ENCODE measurements around the gene SIPA1L3. TPM values are rescaled to one million over a fixed set of nuclear protein-coding genes. Genes with fewer than 3 reads are reported as not detected.

SIPA1L3 gene
- total RNA-seq, 3 donors from 2014 or later, result 9.6 to 29.8 (median 28.5) TPM

- Histone ChIP-seq H3K36me3 (no peaks in the 10 kb centered on the region), H3K27me3 (no peaks in the 10 kb centered on the region), H3K4me1 (no peaks in the 10 kb centered on the region), H3K27ac (no peak overlapping the region), H3K4me3 (no peak overlapping the region), H3K9me3 (no peaks in the 10 kb centered on the region)
- intact Hi-C loops (cut with DNase I; ENCODE audit: low total_unique reads), result no loop called here
- no peak for DNase-seq (ENCODE audit: low spot score in 2 of 2)
- no peak for TF ChIP-seq POLR2AphosphoS5 (IDR thresholded peaks at IDR 0.05)
- TF ChIP-seq, protein P1, sequence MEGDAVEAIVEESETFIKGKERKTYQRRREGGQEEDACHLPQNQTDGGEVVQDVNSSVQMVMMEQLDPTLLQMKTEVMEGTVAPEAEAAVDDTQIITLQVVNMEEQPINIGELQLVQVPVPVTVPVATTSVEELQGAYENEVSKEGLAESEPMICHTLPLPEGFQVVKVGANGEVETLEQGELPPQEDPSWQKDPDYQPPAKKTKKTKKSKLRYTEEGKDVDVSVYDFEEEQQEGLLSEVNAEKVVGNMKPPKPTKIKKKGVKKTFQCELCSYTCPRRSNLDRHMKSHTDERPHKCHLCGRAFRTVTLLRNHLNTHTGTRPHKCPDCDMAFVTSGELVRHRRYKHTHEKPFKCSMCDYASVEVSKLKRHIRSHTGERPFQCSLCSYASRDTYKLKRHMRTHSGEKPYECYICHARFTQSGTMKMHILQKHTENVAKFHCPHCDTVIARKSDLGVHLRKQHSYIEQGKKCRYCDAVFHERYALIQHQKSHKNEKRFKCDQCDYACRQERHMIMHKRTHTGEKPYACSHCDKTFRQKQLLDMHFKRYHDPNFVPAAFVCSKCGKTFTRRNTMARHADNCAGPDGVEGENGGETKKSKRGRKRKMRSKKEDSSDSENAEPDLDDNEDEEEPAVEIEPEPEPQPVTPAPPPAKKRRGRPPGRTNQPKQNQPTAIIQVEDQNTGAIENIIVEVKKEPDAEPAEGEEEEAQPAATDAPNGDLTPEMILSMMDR (IDR thresholded peaks at IDR 0.05), result no peak
- TF ChIP-seq POLR2A (IDR thresholded peaks at IDR 0.05), result no peak
These were observed 296.2 kb downstream of the SIPA1L3 start for GRCh38 chr19:38203197-38203596.

DNA sequence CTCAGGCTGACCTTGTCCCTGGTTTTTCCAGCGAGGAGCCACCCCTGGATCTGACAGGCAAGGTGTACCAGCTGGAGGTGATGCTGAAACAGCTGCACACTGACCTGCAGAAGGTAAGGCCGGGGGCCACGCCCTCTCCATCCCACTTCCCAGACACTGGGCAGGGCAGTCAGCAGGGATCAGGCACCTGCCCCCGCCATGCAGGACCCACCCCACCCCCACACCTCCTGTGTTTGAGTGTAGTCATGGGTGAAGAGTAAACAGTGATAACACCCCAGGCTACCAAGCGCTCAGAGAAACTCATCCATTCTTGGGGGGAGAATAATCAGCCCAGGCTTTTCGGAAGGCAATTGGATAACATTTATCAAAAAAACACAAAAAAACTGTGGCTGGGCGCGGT lies 297.1 kb downstream of the SIPA1L3 start:
- intact Hi-C loops (cut with DNase I; ENCODE audit: low total_unique reads), result no loop called here

GRCh38 chr19:38204728-38205127 lies 297.7 kb downstream of the SIPA1L3 start:
- TF ChIP-seq POLR2A (IDR thresholded peaks at IDR 0.05) (no peak), POLR2AphosphoS5 (IDR thresholded peaks at IDR 0.05) (no peak)
- TF ChIP-seq, protein P1 (IDR thresholded peaks at IDR 0.05), result no peak
- Histone ChIP-seq H3K27me3 (no peaks in the 10 kb centered on the region), H3K4me1 (no peaks in the 10 kb centered on the region), H3K4me3 (no peak overlapping the region), H3K9me3 (no peaks in the 10 kb centered on the region), H3K27ac (no peak overlapping the region), H3K36me3 (no peaks in the 10 kb centered on the region)
- intact Hi-C loops (cut with DNase I; ENCODE audit: low total_unique reads), result no loop called here
- DNase-seq (ENCODE audit: low spot score in 2 of 2), result no peak

More for the DNA sequence above, 297.1 kb downstream of the SIPA1L3 start:
- Histone ChIP-seq H3K4me1 (no peaks in the 10 kb centered on the region), H3K36me3 (no peaks in the 10 kb centered on the region), H3K4me3 (no peak overlapping the region), H3K27me3 (no peaks in the 10 kb centered on the region), H3K27ac (no peak overlapping the region), H3K9me3 (no peaks in the 10 kb centered on the region)
- no peak for TF ChIP-seq POLR2A (IDR thresholded peaks at IDR 0.05)
- TF ChIP-seq POLR2AphosphoS5 (IDR thresholded peaks at IDR 0.05), result no peak
- TF ChIP-seq, protein P1 (IDR thresholded peaks at IDR 0.05), result no peak
- no peak for DNase-seq (ENCODE audit: low spot score in 2 of 2)

DNA sequence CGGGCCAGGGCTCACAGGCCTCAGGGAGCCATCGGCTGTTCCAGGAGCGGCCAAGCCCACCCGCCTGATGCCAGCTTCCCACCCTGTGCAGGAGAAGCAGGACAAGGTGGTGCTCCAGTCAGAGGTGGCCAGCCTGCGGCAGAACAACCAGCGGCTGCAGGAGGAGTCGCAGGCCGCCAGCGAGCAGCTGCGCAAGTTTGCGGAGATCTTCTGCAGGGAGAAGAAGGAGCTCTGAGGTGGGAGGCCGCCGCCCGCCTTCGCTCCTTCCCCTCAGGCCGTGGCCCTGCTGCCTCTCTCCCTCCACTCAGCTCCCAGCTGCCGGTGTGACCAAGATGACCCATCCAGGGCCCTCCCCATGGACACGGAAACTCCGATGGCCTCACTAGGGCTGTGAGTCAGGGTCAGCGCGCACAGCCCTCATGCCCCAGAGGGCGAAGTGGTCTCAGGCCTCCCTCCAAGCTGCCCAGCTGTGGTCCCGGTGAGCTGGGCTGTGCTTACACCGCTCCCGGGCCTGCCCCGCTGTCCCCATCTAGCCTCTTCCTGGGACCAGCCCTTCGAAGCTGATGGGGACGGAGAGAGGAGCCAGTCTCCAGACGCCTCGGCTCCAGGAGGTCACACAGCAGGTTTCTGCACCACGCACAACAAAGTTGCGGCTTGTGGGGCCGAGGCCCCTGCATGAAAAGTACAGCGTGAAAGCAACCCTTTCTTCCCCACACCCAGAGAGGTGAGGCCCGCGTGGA lies 299.2 kb downstream of the SIPA1L3 start:
- no peak for DNase-seq (ENCODE audit: low spot score in 2 of 2)
- Histone ChIP-seq H3K4me3 (no peak overlapping the region), H3K9me3 (no peaks in the 10 kb centered on the region), H3K27ac (no peak overlapping the region), H3K4me1 (peaks cover 0 to 4% of the 10 kb centered on the region in 2 donors), H3K27me3 (peaks cover under 1 to 4% of the 10 kb centered on the region in 2 donors), H3K36me3 (no peaks in the 10 kb centered on the region)
- TF ChIP-seq, protein P1 (IDR thresholded peaks at IDR 0.05), result no peak
- TF ChIP-seq POLR2A (IDR thresholded peaks at IDR 0.05), result no peak
- TF ChIP-seq POLR2AphosphoS5 (IDR thresholded peaks at IDR 0.05), result no peak
- intact Hi-C loops (cut with DNase I; ENCODE audit: low total_unique reads), result no loop called here

DNA sequence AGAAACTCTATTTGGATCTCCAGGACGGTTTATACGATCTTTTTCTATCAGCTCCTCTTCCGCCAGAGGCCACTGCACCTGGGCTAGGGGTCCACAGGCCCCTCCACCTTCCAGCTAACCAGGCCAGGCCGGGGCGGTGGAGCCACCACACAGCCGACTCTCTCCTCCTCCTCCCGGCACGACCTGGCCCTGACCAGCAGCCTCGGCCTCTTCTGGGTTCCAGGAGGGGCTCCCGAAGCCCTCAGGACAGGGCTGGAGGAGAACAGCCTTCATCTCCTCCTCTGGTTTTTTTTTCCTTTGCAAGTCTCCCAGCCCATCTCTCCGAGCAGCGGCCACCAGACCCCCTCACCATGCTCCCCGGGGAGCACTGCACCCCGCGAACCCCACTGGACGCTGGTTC lies 299.9 kb downstream of the SIPA1L3 start:
- no peaks in the 10 kb centered on the region for H3K36me3 ChIP-seq
- H3K27ac ChIP-seq, result no peak overlapping the region
- H3K4me1 ChIP-seq, result peaks cover 0 to 4% of the 10 kb centered on the region in 2 donors
- TF ChIP-seq, protein P1 (IDR thresholded peaks at IDR 0.05), result no peak
- TF ChIP-seq POLR2A (IDR thresholded peaks at IDR 0.05), result no peak
- TF ChIP-seq POLR2AphosphoS5 (IDR thresholded peaks at IDR 0.05), result no peak
- intact Hi-C loops (cut with DNase I; ENCODE audit: low total_unique reads), result no loop called here
- peaks cover 4% of the 10 kb centered on the region in 2 donors for H3K27me3 ChIP-seq
- H3K4me3 ChIP-seq, result no peak overlapping the region
- no peak for DNase-seq (ENCODE audit: low spot score in 2 of 2)
- no peaks in the 10 kb centered on the region for H3K9me3 ChIP-seq

Data from breast epithelium (tissue), 4 donors.